Gastroesophageal sphincter (tissue), 4 donors: ENCODE data around the gene CHST3. TPM values are rescaled to one million over a fixed set of nuclear protein-coding genes. Genes with fewer than 3 reads are reported as not detected.
"Not testable (repeated sequence)": the region's sequence is repeated elsewhere in the genome, so short reads cannot be mapped to it uniquely, and the experiment has no call there.

ENCODE experiments used
- ATAC-seq: fragments of 150-250 bp; one replicate; pipeline ENCODE4 v1.9.1; 2016; ENCODE audit warnings: mild to moderate bottlenecking, moderate library complexity
- H3K27ac ChIP-seq, 4 donors: fragments of 200-600 bp; sonication (generic) in 3 of 4; 1 replicate in 3 of 4; 2 replicates in 1 of 4; pipeline ENCODE4 v1.5.1; 2016 to 2019
- H3K27me3 ChIP-seq: fragments of 200-600 bp; sonication (generic); one replicate; pipeline ENCODE4 v1.5.1; 2019
- H3K36me3 ChIP-seq, 2 donors: fragments of 200-600 bp; sonication (generic); one replicate each; pipeline ENCODE4 v1.5.1; 2019; ENCODE audit warnings: control low read depth in 1 of 2
- H3K4me1 ChIP-seq, 3 donors: fragments of 200-600 bp; sonication (generic); 1 replicate in 2 of 3; 2 replicates in 1 of 3; pipeline ENCODE4 v1.5.1; 2016 to 2019; ENCODE audit warnings: control low read depth in 2 of 3
- H3K4me3 ChIP-seq, 2 donors: fragments of 200-600 bp; sonication (generic); one replicate each; pipeline ENCODE4 v1.5.1; 2019; ENCODE audit warnings: mild to moderate bottlenecking in 1 of 2, moderate library complexity in 1 of 2
- H3K9me3 ChIP-seq, 3 donors: fragments of 200-600 bp; sonication (generic); one replicate each; pipeline ENCODE4 v1.5.1; 2017 to 2019; ENCODE audit warnings: control low read depth in 2 of 3
- CTCF ChIP-seq, 4 experiments: fragments of 200-600 bp in 2 of 4; fragments of 450-650 bp in 2 of 4; sonication (generic) in 1 of 4; IDR thresholded peaks; one replicate each; pipeline ENCODE4 v1.5.1; 2017 to 2019; ENCODE audit warnings: antibody characterized with exemption in 4 of 4, mild to moderate bottlenecking in 2 of 4, moderate library complexity in 2 of 4
- EP300 ChIP-seq: sonication (generic); formaldehyde crosslinking; IDR thresholded peaks from one replicate; pipeline ENCODE4 v1.6.1; 2017; ENCODE audit warnings: antibody characterized with exemption, mild to moderate bottlenecking
- POLR2A ChIP-seq, 2 donors: fragments of 450-650 bp; IDR thresholded peaks; one replicate each; pipeline ENCODE4 v1.6.1; 2017; ENCODE audit warnings: antibody characterized with exemption in 2 of 2, mild to moderate bottlenecking in 2 of 2, moderate library complexity in 1 of 2
- POLR2AphosphoS5 ChIP-seq: sonication (generic); formaldehyde crosslinking; IDR thresholded peaks from one replicate; pipeline ENCODE4 v1.6.1; 2017; ENCODE audit warnings: antibody characterized with exemption
- WGBS, 2 donors: methylation state at CpG; one replicate each; pipeline ENCODE4 v1.1.5; 2018; ENCODE audit warnings: low coverage in 1 of 2; 5-methylcytosine and 5-hydroxymethylcytosine counted together
- total RNA-seq, 4 donors: library from RNA; depleted of rRNA; stranded (reverse); fragments of >200 nt; gene quantifications; one replicate each; pipeline ENCODE4 v1.1.0, GENCODE V29; 2016

Gene CHST3, protein sequence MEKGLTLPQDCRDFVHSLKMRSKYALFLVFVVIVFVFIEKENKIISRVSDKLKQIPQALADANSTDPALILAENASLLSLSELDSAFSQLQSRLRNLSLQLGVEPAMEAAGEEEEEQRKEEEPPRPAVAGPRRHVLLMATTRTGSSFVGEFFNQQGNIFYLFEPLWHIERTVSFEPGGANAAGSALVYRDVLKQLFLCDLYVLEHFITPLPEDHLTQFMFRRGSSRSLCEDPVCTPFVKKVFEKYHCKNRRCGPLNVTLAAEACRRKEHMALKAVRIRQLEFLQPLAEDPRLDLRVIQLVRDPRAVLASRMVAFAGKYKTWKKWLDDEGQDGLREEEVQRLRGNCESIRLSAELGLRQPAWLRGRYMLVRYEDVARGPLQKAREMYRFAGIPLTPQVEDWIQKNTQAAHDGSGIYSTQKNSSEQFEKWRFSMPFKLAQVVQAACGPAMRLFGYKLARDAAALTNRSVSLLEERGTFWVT
- 10 to 100 TPM; 31.8 to 48.0 (median 37.3) TPM for total RNA-seq

GRCh38 chr10:71964098-71964742 is at the start of gene CHST3:
TSS of gene CHST3 (plus strand) at chr10:71964395. CDS start at chr10:72005843, 41,448 bp downstream.
- ATAC-seq, result peak; percentile 79
- WGBS, 2 donors, result no CpG with 5 or more reads among the region's 77 CpGs
- Histone ChIP-seq H3K27me3 (no peaks in the 10 kb centered on the region), H3K4me1 (peaks cover 0 to 60% (median 14%) of the 10 kb centered on the region in 3 donors), H3K36me3 (no peaks in the 10 kb centered on the region), H3K27ac (peak within 1 kb of the TSS; percentile 82 to 99 (median 98)), H3K4me3 (peak within 1 kb of the TSS; percentile 67 to 88), H3K9me3 (no peaks in the 10 kb centered on the region)
- TF ChIP-seq CTCF (IDR thresholded peaks at IDR 0.05), result peak in 1 of 4 experiments; percentile 8
- TF ChIP-seq EP300, result no peak
- TF ChIP-seq POLR2AphosphoS5, result peak; percentile 88
- TF ChIP-seq POLR2A (IDR thresholded peaks at IDR 0.05), result peak; percentile 74 to 83

GRCh38 chr10:71916827-71917226 is 47.4 kb upstream of the CHST3 start:
- Histone ChIP-seq H3K4me3 (no peak overlapping the region), H3K4me1 (peaks cover 0 to 16% (median 4%) of the 10 kb centered on the region in 3 donors), H3K27me3 (no peaks in the 10 kb centered on the region), H3K9me3 (peaks cover 0 to 10% (median 0%) of the 10 kb centered on the region in 3 donors), H3K27ac (no peak overlapping the region), H3K36me3 (no peaks in the 10 kb centered on the region)
- no peak for ATAC-seq
- TF ChIP-seq POLR2AphosphoS5 (no peak), POLR2A (IDR thresholded peaks at IDR 0.05) (no peak), CTCF (IDR thresholded peaks at IDR 0.05) (no peak), EP300 (no peak)

- Histone ChIP-seq H3K9me3 (no peaks in the 10 kb centered on the region), H3K4me1 (peaks cover 0 to 20% (median 4%) of the 10 kb centered on the region in 3 donors), H3K36me3 (no peaks in the 10 kb centered on the region), H3K27me3 (no peaks in the 10 kb centered on the region), H3K4me3 (no peak overlapping the region), H3K27ac (no peak overlapping the region)
- 79 to 100% methylated on average over 1 to 7 of the region's 7 CpGs for WGBS, 2 donors
- TF ChIP-seq CTCF (IDR thresholded peaks at IDR 0.05), result no peak
- TF ChIP-seq POLR2AphosphoS5, result no peak
- TF ChIP-seq POLR2A (IDR thresholded peaks at IDR 0.05), result no peak
- no peak for ATAC-seq
Observed at GRCh38 chr10:71918992-71919391, 45.2 kb upstream of the CHST3 start.

- not testable (repeated sequence) for H3K27me3 ChIP-seq, H3K9me3 ChIP-seq, H3K36me3 ChIP-seq, ATAC-seq, H3K27ac ChIP-seq, H3K4me3 ChIP-seq
- peaks cover 0 to 20% (median 4%) of the 10 kb centered on the region in 3 donors for H3K4me1 ChIP-seq
- WGBS, 2 donors, result 54 to 78% methylated on average over 6 to 7 of the region's 7 CpGs
Observed at GRCh38 chr10:71919956-71920539, 44.1 kb upstream of the CHST3 start.

GRCh38 chr10:71920540-71921323 is 43.5 kb upstream of the CHST3 start:
- Histone ChIP-seq H3K27me3 (no peaks in the 10 kb centered on the region), H3K4me1 (peaks cover 0 to 20% (median 4%) of the 10 kb centered on the region in 3 donors), H3K4me3 (no peak overlapping the region), H3K36me3 (no peaks in the 10 kb centered on the region), H3K9me3 (no peaks in the 10 kb centered on the region), H3K27ac (peak overlapping the region in 1 of 4 donors; percentile 24)
- TF ChIP-seq POLR2AphosphoS5 (no peak), EP300 (no peak), POLR2A (IDR thresholded peaks at IDR 0.05) (no peak), CTCF (IDR thresholded peaks at IDR 0.05) (no peak)
- WGBS, 2 donors, result 66 to 83% methylated on average over 2 to 9 of the region's 9 CpGs
- no peak for ATAC-seq
